Stomach (tissue), 9 donors: ENCODE results near the gene USP48. TPM values are rescaled to one million over a fixed set of nuclear protein-coding genes. Genes with fewer than 3 reads are reported as not detected.
"Not testable (repeated sequence)": the region's sequence is repeated elsewhere in the genome, so short reads cannot be mapped to it uniquely, and the experiment has no call there.

Experiments
- DNase-seq, 2 donors: peaks; one replicate each; pipeline versions ENCODE4 v3.0.0 to v3.0.0-alpha.2; 2013 to 2019
- H3K27ac ChIP-seq, 5 donors: fragments of 200-600 bp in 4 of 5; sonication (generic) in 4 of 5; one replicate each; pipeline ENCODE4 v1.5.1; 2013 to 2019; ENCODE audit warnings: mild to moderate bottlenecking in 1 of 5, moderate library complexity in 1 of 5
- H3K27me3 ChIP-seq, 3 donors: fragments of 200-600 bp; sonication (generic); one replicate each; pipeline ENCODE4 v1.5.1; 2017 to 2019; ENCODE audit warnings: mixed run types in 1 of 3
- H3K36me3 ChIP-seq, 4 donors: fragments of 200-600 bp; sonication (generic); 1 replicate in 3 of 4; 2 replicates in 1 of 4; pipeline ENCODE4 v1.5.1; 2016 to 2019
- H3K4me1 ChIP-seq, 4 donors: fragments of 200-600 bp; sonication (generic); one replicate each; pipeline ENCODE4 v1.5.1; 2016 to 2019
- H3K4me3 ChIP-seq, 4 donors: fragments of 200-600 bp; sonication (generic) in 3 of 4; one replicate each; pipeline ENCODE4 v1.5.1; 2016 to 2019; ENCODE audit warnings: mild to moderate bottlenecking in 1 of 4
- H3K9me3 ChIP-seq, 4 donors: fragments of 200-600 bp; sonication (generic); one replicate each; pipeline ENCODE4 v1.5.1; 2016 to 2019
- CTCF ChIP-seq, 7 experiments: fragments of 450-650 bp in 4 of 7; fragments of 200-600 bp in 3 of 7; sonication (generic) in 3 of 7; IDR thresholded peaks; one replicate each; pipeline ENCODE4 v1.5.1; 2016 to 2019; ENCODE audit warnings: antibody characterized with exemption in 7 of 7, control low read depth in 2 of 7, mild to moderate bottlenecking in 1 of 7
- EP300 ChIP-seq: sonication (generic); formaldehyde crosslinking; IDR thresholded peaks from one replicate; pipeline ENCODE4 v1.6.1; 2017; ENCODE audit warnings: antibody characterized with exemption
- POLR2A ChIP-seq, 4 donors: fragments of 450-650 bp; IDR thresholded peaks; one replicate each; pipeline ENCODE4 v1.6.1; 2016; ENCODE audit warnings: antibody characterized with exemption in 4 of 4, control low read depth in 2 of 4, mild to moderate bottlenecking in 1 of 4, moderate library complexity in 1 of 4
- POLR2AphosphoS5 ChIP-seq, 3 donors: sonication (generic); formaldehyde crosslinking; IDR thresholded peaks; one replicate each; pipeline ENCODE4 v1.6.1; 2016; ENCODE audit warnings: antibody characterized with exemption in 3 of 3
- WGBS, 5 donors: extraction: QIAGEN DNeasy Blood & Tissue Kit in 3 of 5; methylation state at CpG; one replicate each; pipeline versions ENCODE4 v1.1.5 to v1.1.7; 2013 to 2018; 5-methylcytosine and 5-hydroxymethylcytosine counted together
- intact Hi-C: fragments of 100-400 bp; cut with DNase I; formaldehyde crosslinking; loops from one replicate; pipeline ENCODE4 v1.15.1; 2023; ENCODE audit warnings: low total_unique reads
- polyA plus RNA-seq, 3 donors: library from polyadenylated mRNA; stranded (reverse); fragments of 200-250 nt; gene quantifications; one replicate each; pipeline ENCODE4 v1.2.3, GENCODE V29; 2013
- total RNA-seq, 5 donors: library from RNA; depleted of rRNA; stranded (reverse); fragments of >200 nt; gene quantifications; one replicate each; pipeline versions ENCODE4 v1.1.0 to v1.2.3, GENCODE V29; 2014 to 2016
- donor health status: healthy with polysubstance abuse.
- donor health status: Bipolar disorder and iron deficiency.
- donor health status: healthy.

USP48 gene
- total and polyA plus RNA-seq, 8 donors: 12.7 to 144 (median 78.7) TPM

- peak overlapping the region in 4 of 5 donors; percentile 39 to 85 (median 81) for H3K27ac ChIP-seq
These were observed 150.7 kb downstream of the USP48 start for GRCh38 chr1:21631944-21632887.

GRCh38 chr1:21631590-21631943 lies 151.4 kb downstream of the USP48 start:
- H3K36me3 ChIP-seq, DNase-seq, H3K9me3 ChIP-seq, H3K4me3 ChIP-seq, intact Hi-C loops: not testable (repeated sequence)
- Histone ChIP-seq H3K27ac (peak overlapping the region in 4 of 5 donors; percentile 13 to 85 (median 81)), H3K4me1 (peaks cover 29 to 46% (median 40%) of the 10 kb centered on the region in 4 donors), H3K27me3 (peaks cover 0 to 50% (median 0%) of the 10 kb centered on the region in 3 donors)
- 74 to 92% (median 81%) methylated on average over 8 of the region's 8 CpGs for WGBS, 5 donors

More at GRCh38 chr1:21631944-21632887, 150.7 kb downstream of the USP48 start:
- no peaks in the 10 kb centered on the region for H3K9me3 ChIP-seq
- H3K36me3 ChIP-seq: no peaks in the 10 kb centered on the region
- H3K27me3 ChIP-seq: peaks cover 0 to 50% (median 0%) of the 10 kb centered on the region in 3 donors
- 24 to 51% (median 37%) methylated on average over 17 to 19 of the region's 19 CpGs for WGBS, 5 donors
- peak; percentile 64 to 73 for DNase-seq
- intact Hi-C loops: no loop called here
- TF ChIP-seq POLR2AphosphoS5 (IDR thresholded peaks at IDR 0.05) (peak in 1 of 3 donors; percentile 53), CTCF (IDR thresholded peaks at IDR 0.05) (no peak), EP300 (no peak), POLR2A (IDR thresholded peaks at IDR 0.05) (no peak)
- peaks cover 23 to 44% (median 37%) of the 10 kb centered on the region in 4 donors for H3K4me1 ChIP-seq
- H3K4me3 ChIP-seq: no peak overlapping the region

GRCh38 chr1:21630571-21631343 lies 152.2 kb downstream of the USP48 start:
- WGBS, 5 donors: 68 to 78% (median 69%) methylated on average over 13 of the region's 13 CpGs
- TF ChIP-seq CTCF (IDR thresholded peaks at IDR 0.05) (no peak), EP300 (no peak), POLR2A (IDR thresholded peaks at IDR 0.05) (no peak), POLR2AphosphoS5 (IDR thresholded peaks at IDR 0.05) (no peak)
- no peaks in the 10 kb centered on the region for H3K9me3 ChIP-seq
- H3K27ac ChIP-seq: peak overlapping the region in 2 of 5 donors; percentile 78 to 85
- intact Hi-C loops: no loop called here
- peaks cover 30 to 54% (median 46%) of the 10 kb centered on the region in 4 donors for H3K4me1 ChIP-seq
- no peak overlapping the region for H3K4me3 ChIP-seq
- H3K27me3 ChIP-seq: peaks cover 0 to 50% (median 0%) of the 10 kb centered on the region in 3 donors
- no peak for DNase-seq
- no peaks in the 10 kb centered on the region for H3K36me3 ChIP-seq

- intact Hi-C loops: no loop called here
- Histone ChIP-seq H3K27me3 (peaks cover 0 to 51% (median 0%) of the 10 kb centered on the region in 3 donors), H3K27ac (no peak overlapping the region), H3K9me3 (no peaks in the 10 kb centered on the region), H3K4me1 (peaks cover 33 to 59% (median 49%) of the 10 kb centered on the region in 4 donors), H3K4me3 (no peak overlapping the region), H3K36me3 (no peaks in the 10 kb centered on the region)
- 85 to 91% (median 90%) methylated on average over 4 of the region's 4 CpGs for WGBS, 5 donors
- no peak for DNase-seq
- TF ChIP-seq POLR2A (IDR thresholded peaks at IDR 0.05) (no peak), EP300 (no peak), CTCF (IDR thresholded peaks at IDR 0.05) (no peak), POLR2AphosphoS5 (IDR thresholded peaks at IDR 0.05) (no peak)
These were observed 153.0 kb downstream of the USP48 start for GRCh38 chr1:21629971-21630370.
